GM18505 (cell line): Measurements from ENCODE around the gene JAZF1.

ENCODE experiments used
- ATAC-seq: cut with Tn5 transposase; IDR thresholded peaks from one replicate; pipeline ENCODE4 v1.9.1; 2021; ENCODE audit not compliant: unreplicated experiment
- POLR2A ChIP-seq: IDR thresholded peaks from 4 replicates; pipeline ENCODE4 v1.6.1; 2011; ENCODE audit warnings: borderline replicate concordance; ENCODE audit not compliant: insufficient read depth, insufficient read length; ENCODE audit errors: extremely low read depth

Gene JAZF1

DNA sequence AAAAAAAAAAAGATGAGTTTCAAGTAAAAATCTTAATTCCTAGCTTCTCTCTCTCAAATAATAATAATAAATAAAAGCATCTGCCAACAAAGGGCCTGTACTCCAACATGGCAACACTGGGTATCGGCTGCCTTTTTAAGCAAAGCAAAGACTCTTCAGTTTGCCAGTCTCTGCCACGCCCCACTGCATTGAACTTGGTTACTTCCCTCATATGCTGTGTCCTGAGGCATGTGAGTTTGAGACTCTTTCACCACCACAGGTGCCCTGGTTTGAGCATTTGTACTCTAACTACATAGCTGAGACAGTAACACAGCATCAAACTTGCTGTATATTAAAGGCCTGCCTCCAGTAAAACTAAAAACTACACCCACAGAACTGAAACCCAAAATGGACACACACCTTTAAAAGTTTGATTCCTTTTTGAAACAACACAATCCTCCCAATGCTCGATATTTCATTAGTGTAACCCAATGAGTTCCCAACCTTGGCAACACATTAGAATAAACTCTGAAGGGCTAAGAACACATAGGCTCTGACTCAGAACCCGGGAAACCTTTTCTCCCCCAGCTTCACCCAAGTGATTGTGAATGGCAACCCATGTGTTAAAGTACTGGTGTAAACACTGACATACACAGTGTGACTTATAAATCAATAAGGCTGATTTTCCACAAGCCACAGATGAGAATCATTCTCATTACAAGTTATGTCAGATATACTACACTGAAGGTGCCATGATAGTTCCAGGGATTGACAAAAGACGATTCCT is 12.0 kb downstream of the JAZF1 start:
- TF ChIP-seq POLR2A, result no peak
- no peak for ATAC-seq

DNA sequence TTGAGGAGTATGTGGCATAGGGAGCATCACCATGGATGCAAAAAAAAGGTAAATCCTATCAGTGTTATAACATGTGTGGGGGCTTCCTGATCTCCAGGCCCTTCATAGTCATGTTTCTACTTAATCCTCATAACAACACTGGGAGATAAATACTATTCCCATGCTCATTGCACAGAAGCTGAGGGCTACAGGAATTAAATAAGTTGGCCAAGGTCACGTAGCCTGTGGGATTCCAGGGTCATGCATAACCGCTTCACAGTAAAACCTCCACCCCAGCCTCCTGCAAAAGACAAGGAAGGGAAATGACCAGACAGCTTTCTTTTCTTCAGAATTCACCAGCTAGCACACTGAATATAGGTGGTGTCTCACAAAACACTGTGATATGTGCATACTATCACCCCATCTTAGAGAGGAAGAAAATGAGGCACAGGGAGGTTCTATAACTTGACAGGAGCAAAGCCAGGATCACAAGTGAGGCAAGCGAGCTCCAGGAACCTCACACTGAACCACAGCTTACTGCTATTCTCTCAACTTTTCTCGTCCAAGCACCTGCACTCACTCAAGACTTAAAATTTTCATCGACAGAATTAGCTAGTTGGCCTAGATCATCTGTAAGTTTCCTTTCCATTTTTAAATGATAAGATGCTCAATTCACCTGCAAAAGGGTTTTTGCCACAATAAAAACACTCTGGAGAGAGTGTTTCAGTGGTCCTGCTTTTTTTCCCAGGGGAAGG is 13.4 kb downstream of the JAZF1 start:
- TF ChIP-seq POLR2A, result no peak
- ATAC-seq, result no peak

DNA sequence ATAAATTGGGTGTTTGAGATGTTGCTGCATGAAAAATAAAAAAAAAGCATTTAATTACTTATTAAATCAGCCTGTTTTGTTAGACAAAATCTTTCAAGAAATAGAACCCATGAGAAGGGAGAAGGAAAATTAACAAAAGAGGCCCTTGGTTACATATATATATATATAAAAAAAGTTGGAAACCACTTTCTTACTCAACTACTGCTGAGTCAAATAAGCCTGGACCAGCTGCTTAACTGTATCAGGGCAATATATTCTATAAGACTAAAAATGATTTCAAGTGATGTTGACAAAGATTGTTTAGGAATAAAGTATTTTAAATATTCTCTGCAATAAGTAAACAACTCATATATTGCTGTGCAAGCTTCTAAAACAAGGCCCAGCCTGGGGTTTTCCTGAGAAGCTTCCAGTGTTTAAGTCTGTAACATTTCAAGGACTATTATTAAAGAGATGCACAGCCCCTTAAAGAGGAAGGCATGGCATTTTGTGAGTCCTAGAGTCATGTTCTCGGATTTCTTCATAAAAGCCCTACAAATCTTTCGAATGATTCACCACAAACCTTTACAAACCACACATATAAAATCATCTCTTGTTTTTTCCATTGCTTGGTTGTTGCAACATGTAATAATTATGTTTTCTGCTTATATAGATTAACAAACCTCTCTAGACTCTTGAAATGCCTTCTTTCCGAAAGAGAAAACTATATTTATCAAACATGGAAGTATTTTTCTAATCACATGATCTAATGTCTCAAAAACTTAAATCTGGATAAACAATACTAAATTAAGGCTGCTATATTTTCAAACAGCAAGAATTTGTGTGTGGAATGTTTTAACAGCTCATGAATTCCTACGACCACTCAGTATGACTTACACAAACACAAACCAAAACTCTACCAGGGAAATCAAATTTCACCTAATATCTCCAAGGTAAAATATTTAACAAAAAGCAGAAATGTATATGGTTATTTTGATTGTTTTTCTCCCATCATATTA is 14.3 kb downstream of the JAZF1 start:
- ATAC-seq, result no peak

DNA sequence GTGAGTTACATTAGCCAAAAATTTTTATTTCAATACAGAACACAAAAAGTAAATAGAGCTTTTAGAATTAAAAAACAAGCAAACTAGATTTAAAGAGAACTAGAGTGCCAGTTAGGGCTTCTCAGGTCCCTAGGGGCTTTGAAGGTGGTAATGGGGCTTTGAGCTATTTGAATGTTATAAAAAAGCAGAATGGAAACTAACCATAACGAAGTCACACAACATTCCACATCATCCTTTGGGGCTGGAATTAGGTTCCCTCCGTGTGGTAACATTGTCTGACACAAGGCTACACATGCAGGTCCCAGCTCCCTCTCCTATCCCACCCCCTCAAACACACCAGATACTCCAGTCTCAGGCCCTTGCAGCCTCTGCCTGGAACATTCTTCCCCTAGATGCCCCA is 15.3 kb downstream of the JAZF1 start:
- TF ChIP-seq POLR2A, result no peak
- no peak for ATAC-seq

More for the DNA sequence above, 14.3 kb downstream of the JAZF1 start:
- no peak for TF ChIP-seq POLR2A

DNA sequence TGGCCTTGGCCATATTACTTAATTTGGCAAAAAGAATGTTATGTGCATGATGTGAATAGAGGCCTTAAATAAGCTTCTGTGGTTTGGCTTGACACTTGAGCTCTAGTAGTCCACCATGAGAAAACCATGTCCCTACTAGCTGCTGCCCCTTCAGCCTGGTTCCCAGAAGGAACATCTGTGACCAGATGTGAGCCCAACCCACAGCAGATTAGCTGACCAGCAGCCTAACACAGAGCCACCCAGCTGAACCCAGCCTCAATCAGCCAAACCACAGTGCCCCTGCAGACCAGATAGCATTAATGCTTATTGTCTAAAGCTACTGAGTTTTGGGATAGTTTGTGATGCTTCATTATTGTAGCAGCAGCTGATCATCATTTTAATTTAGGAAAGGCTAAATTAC is 16.6 kb downstream of the JAZF1 start:
- no peak for ATAC-seq
- TF ChIP-seq POLR2A, result no peak

DNA sequence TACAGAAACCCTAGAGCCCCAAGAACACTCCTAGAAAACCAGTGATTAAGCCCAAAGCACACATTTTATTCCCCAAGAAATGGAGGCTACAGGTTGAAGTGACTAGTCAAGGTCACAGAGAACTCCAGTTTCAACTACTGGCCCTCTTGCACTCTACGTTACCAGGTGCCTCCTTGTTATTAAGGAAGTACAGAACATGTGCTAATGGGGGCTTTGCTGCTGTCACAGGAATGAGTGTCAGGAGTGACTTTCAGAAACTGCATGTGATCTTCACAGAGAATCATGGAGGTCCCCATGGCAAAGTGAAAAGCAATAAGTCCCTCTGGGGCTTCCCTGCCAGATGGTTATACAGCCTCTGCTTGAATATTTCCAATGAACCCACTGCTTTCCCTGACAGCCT is 19.3 kb downstream of the JAZF1 start:
- no peak for TF ChIP-seq POLR2A
- ATAC-seq, result no peak

DNA sequence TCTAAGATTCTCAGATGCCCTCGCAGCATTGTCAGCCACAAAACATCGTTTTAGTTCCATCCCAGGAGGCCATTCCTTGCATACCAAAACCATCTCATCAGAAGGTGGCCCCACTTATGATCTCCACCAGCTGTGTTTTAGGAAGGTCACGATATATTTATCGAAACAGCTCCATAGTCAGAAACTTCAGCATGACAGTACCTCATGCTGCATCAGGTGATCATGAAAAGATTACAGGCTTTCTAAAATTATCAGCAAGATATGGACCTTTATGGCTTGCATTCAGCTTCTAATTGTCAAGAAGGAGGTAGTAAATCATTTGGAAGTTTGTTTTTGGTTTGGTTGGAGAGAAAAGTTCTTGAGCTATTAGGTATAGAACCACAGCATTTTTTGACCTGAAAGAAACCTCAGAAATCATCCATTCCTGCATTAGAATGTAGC is 20.0 kb downstream of the JAZF1 start:
- no peak for ATAC-seq
- no peak for TF ChIP-seq POLR2A

DNA sequence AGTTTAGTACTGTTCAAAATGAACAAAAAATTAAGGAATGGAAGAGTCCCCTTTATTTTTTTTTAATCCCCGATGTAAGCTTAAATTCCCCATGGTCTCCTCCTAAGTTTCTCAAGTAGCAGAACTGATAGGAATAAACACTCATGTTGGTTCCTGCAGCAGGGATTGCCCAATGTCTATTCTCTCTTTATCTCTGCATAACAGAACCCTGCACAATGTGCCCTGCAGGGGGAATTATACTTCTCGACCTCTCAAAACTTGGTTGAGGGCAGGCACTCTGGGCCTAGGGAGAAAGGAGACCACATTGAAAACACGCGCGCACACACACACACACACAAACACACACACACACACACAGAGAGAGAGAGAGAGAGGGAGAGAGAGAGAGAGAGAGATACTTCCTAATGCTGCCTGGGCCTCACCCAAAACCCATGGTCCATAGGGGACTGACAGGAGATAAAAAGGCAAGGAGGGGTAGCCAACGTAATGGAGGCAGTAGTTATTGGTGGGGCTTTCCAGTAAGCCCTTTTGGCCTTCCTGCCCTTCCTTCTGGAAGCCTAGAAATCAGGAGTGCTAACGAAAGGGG is 22.7 kb downstream of the JAZF1 start:
- no peak for TF ChIP-seq POLR2A
- ATAC-seq, result no peak

DNA sequence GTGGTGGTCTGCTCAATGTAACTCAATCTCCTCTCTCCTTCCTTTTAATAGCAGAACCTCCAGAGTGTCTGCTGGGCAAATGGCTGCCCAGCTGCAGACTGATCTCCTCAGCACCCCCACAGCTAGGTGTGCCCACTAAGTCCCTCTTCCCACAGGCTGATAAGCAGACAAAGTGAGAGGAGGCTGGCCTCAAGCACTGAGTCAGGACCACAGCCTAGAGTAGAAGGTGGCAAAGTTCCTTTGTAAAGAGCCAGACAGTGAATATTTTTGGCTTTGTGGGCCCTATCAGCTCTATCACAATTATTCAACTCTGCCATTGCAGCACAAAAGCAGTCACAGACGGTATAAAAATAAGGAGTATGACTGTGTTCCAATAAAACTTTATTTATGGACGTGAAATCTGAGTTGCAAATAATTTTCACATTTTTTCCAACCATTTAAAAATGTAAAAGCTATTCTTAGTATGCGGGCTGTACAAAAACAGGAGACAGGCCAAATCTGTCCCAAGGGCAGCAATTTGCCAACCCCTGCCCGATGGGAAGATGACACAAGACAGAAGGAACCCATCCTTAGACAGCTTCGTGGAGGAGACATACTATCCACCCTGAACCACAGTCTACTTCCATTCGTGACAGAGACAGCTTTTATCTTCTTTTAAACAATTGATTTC is 23.4 kb downstream of the JAZF1 start:
- no peak for ATAC-seq
- TF ChIP-seq POLR2A, result no peak

DNA sequence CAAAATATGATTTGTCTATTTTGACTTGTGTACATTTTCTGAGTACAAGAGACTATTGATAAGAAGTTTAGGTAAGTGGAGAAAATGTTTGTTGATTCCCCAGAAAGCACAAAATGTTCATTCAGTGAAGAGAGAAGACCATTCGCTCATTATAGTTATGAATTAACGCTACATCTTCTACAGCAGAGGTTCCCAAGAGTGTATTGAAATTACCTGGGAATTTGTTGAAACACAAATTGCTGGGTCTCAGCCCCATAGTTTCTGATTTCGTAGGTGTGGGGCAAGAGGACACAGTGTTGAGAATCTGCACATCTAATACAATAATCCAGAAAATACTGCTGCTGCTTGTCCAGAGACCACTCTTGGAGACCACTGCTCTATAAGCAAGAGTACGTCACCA is 24.2 kb downstream of the JAZF1 start:
- ATAC-seq, result no peak
- TF ChIP-seq POLR2A, result no peak

DNA sequence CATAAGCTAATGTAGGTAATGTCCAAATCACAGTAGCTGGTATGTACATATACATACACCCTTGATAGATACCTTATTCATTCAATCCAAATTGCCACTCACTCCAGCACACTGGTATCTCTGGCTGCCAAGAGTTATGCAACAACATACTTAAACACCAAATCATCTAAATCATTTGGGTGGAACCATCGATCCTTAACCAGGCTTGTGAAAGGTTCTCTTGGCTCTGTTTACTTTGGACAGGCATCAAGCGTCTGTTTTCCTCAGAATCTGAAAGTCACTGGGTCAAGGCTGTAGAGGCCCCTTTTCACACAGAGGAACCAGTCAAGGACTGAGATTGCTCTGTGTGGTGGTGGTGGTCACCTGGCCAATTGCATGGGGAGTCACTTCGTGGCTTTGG is 24.6 kb downstream of the JAZF1 start:
- no peak for ATAC-seq
- TF ChIP-seq POLR2A, result no peak

DNA sequence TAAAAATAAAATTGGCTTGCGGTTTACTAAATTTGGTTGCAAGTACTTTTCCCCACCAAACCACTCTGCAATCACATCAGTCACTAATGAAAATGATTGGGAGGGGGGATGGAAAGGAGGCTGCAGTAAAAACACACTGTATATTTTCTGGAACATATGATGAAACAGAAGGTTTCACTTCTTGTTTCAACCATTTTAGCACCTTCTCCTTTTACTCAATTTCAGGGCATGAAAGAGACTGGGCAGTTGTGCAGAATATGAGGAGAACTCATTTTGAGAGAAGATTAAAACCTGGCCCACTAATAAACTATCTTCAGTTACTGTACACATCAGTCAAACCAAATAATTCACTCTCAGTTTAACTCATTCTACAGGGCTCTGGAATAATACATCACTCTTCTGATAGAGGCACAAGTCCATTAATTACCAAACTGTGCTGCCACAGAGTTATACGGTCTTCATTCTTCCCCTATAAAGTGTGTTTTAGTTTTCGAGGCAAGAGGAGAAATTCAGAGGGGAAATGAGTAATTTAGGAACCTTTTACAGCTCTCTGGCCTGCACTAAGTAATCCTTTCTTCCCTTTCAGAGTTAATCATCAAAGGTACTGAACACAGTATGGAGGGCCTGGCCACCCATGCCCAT is 25.5 kb downstream of the JAZF1 start:
- TF ChIP-seq POLR2A, result no peak
- peak; percentile 84 for ATAC-seq
